ENCODE data around the gene RHBDL3.

DNA sequence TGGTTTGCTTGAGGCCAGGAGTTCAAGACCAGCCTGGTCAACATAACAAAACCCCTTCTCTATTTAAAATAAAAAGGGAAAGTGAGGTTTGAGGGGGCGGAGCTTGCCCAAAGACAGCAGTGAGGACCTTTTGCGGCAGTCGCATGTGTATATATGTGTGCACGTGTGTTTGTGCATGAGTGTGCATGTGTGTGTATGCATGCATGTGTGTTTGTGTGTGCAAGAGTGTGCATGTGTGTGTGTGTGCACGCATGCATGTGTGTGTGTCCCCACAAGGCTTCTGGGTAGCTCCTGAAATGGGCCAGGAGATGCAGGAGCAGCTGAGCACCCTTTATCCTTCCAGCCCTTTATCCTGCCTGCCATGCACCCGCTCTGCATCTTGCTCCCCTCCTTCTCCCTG is 9.0 kb downstream of the RHBDL3 start:
- TF ChIP-seq, protein P1, sequence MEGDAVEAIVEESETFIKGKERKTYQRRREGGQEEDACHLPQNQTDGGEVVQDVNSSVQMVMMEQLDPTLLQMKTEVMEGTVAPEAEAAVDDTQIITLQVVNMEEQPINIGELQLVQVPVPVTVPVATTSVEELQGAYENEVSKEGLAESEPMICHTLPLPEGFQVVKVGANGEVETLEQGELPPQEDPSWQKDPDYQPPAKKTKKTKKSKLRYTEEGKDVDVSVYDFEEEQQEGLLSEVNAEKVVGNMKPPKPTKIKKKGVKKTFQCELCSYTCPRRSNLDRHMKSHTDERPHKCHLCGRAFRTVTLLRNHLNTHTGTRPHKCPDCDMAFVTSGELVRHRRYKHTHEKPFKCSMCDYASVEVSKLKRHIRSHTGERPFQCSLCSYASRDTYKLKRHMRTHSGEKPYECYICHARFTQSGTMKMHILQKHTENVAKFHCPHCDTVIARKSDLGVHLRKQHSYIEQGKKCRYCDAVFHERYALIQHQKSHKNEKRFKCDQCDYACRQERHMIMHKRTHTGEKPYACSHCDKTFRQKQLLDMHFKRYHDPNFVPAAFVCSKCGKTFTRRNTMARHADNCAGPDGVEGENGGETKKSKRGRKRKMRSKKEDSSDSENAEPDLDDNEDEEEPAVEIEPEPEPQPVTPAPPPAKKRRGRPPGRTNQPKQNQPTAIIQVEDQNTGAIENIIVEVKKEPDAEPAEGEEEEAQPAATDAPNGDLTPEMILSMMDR (IDR thresholded peaks at IDR 0.05; ENCODE audit: poor library complexity, severe bottlenecking), result no peak
- TF ChIP-seq EP300 (conservative IDR thresholded peaks at IDR 0.05; ENCODE audit: poor library complexity, severe bottlenecking) (no peak), TAF1 (IDR thresholded peaks at IDR 0.05; ENCODE audit: low read depth) (no peak), EZH2 (IDR thresholded peaks at IDR 0.05; ENCODE audit: borderline replicate concordance, insufficient read depth, low read length, poor library complexity, severe bottlenecking) (no peak), POLR2AphosphoS5 (IDR thresholded peaks at IDR 0.05) (no peak), MXI1 (conservative IDR thresholded peaks at IDR 0.05; ENCODE audit: poor library complexity, severe bottlenecking) (no peak), RAD21 (conservative IDR thresholded peaks at IDR 0.05) (no peak)
- TF ChIP-seq, protein P2, sequence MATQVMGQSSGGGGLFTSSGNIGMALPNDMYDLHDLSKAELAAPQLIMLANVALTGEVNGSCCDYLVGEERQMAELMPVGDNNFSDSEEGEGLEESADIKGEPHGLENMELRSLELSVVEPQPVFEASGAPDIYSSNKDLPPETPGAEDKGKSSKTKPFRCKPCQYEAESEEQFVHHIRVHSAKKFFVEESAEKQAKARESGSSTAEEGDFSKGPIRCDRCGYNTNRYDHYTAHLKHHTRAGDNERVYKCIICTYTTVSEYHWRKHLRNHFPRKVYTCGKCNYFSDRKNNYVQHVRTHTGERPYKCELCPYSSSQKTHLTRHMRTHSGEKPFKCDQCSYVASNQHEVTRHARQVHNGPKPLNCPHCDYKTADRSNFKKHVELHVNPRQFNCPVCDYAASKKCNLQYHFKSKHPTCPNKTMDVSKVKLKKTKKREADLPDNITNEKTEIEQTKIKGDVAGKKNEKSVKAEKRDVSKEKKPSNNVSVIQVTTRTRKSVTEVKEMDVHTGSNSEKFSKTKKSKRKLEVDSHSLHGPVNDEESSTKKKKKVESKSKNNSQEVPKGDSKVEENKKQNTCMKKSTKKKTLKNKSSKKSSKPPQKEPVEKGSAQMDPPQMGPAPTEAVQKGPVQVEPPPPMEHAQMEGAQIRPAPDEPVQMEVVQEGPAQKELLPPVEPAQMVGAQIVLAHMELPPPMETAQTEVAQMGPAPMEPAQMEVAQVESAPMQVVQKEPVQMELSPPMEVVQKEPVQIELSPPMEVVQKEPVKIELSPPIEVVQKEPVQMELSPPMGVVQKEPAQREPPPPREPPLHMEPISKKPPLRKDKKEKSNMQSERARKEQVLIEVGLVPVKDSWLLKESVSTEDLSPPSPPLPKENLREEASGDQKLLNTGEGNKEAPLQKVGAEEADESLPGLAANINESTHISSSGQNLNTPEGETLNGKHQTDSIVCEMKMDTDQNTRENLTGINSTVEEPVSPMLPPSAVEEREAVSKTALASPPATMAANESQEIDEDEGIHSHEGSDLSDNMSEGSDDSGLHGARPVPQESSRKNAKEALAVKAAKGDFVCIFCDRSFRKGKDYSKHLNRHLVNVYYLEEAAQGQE (IDR thresholded peaks at IDR 0.05; ENCODE audit: borderline replicate concordance), result no peak
